ENCODE data around the gene ITPR1.

- TF ChIP-seq EZH2 (IDR thresholded peaks at IDR 0.05) = no peak
- no peak for TF ChIP-seq POLR2AphosphoS5 (IDR thresholded peaks at IDR 0.05; ENCODE audit: borderline replicate concordance, low read depth, low read length)
- no peak for TF ChIP-seq FOXP2 (optimal IDR thresholded peaks at IDR 0.05; ENCODE audit: control extremely low read depth, extremely low read length, insufficient read depth)
Measured at GRCh38 chr3:4471907-4472306, 21.2 kb upstream of the ITPR1 start.

Data from SK-N-MC (cell line).